ENCODE results near the gene FIGNL2.

The FIGNL2 gene

GRCh38 chr12:51874000-51874399, 25.5 kb upstream of the FIGNL2 start:
- DNase-seq (ENCODE audit: low spot score), result no peak

DNA sequence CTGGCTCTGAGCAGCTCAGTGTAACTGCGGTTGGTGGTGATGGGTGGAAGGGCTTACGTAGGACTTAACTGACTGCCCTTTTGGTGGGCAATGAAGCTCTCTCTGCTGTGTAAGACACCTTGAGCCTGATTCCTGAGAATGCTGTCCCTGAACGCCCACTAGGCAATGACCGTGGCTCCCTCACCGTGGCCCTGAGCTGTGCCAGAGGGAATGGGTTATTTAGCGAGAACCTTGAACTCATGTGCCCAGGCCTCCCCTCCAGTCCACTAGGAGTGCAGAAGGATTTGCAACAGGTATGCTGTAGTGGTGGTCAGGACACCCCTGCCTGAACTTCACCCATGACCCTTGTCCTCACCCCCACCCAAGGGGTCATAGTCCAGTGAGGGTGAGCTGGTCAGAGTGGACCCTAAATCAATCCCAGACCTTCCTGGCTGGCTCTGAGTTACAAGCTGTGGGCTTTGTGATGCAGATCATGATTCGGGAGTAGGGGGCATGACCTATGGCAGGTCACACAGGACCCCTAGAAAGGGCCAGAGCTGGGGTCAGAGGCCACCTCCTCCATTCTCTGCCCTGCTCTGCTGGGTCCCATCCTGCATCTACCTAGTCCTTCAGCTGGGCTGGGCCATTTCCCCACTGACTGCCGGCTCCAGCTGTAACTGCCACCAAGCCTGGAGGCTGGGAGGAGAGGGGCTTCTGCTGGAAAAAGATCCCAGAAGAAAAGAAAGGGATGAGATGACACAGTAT, 24.9 kb upstream of the FIGNL2 start:
- DNase-seq (ENCODE audit: low spot score), result no peak

- no peak for DNase-seq (ENCODE audit: low spot score)
These were observed 24.1 kb upstream of the FIGNL2 start for GRCh38 chr12:51872689-51872981.

GRCh38 chr12:51871918-51872688, 23.6 kb upstream of the FIGNL2 start:
- no peak for DNase-seq (ENCODE audit: low spot score)

DNA sequence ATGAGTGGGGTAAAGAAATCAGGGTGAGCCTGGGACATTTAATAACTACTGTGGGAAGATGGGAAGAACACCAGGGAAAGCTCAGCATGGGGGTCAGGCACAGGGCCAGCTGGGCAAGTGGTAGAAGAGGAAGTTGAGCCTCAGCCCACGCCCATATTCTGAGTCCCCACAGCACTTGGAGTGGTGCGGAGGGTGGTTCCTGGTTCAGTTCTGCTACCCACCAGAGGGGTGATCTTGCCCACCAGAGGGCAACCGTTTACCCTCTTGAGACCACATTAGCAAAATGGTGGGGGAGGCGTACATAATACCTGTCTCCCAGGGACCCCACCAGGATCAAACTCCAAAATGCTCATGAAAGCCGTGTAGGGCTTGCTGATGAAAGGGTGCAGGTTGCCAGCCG, 22.6 kb upstream of the FIGNL2 start:
- DNase-seq (ENCODE audit: low spot score), result no peak

GRCh38 chr12:51870504-51870903, 22.0 kb upstream of the FIGNL2 start:
- no peak for DNase-seq (ENCODE audit: low spot score)

GRCh38 chr12:51869931-51870330, 21.4 kb upstream of the FIGNL2 start:
- no peak for DNase-seq (ENCODE audit: low spot score)

DNA sequence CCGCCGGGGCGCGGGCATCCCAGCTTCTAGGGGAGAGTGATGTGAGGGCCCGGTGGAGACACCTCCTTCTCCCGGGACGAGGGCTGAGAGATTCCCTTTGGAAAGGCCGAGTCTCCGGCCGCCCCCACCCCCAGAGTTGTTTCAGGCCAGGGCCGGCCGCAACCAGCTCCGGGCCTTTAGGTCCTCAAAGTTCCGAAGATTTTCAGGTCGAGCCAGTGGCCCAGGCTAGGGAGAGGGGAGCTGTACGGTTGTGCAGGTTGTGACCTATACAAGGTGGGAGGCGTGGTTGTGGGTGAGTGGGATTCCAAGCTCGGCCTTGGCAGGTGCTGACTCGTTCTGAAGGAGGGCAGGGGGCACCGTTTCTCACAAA, 21.0 kb upstream of the FIGNL2 start:
- no peak for DNase-seq (ENCODE audit: low spot score)

DNA sequence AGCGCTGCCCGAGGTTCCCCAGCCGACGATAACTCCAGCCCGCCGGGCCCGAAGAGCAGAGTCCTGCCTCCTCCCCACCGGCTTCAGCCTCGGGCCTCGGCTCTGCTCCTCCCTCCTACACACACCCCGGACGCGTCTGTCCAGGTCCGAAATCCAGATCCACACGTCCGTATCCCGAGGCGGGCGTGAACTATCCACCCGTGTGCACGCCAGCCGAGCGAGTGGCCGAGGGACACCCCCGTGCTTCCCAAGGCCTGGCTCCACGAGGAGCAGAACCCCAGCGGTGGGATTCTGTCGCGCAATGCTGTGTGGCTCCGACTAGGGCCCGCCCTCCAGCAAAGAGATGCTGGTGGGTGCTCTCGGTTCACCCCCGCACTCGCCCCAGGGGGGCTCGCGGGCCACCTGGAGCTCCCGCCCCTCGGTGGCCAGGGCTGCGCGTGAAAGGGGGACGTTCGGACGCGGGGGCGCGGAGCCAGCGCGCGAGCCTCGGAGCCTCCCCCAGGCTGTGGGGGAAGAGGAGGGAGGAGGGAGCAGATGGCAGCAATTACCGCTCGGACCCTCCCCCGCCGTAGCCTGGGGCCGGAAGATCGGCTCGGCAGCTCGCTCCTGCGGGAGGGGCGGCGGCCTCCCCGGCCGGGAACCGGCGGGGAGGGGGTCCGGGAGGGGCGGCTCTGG, 20.4 kb upstream of the FIGNL2 start:
- DNase-seq (ENCODE audit: low spot score), result no peak

DNA sequence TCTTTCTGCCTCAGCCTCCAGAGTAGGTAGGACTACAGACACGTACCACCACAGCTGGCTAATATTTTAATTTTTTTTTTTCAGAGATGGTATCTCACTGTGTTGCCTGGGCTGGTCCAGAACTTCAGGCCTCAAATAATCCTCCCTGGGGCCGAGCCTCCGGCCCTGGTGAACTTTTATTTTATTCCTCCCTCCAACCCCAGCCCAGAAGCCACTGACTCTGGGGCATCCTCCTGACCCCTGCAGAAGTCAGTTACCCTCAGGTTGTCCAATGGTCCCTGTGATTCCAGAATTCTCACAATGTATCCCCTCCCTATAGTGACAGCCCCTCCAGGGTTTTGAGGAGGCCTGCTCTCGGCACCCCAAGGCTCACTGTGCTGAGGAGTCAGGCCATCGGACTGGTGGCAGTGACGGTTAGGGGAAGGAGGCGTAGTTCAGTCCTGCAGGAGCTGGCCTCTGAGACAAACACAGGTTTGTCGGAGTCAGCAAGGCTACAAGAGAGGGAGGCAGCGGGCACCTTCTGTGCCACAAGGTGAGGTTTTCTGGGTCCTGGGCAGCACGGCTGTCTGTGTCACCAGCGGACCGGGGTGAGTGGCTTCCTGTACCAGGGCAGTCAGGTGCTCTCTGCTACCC, 19.4 kb upstream of the FIGNL2 start:
- DNase-seq (ENCODE audit: low spot score), result no peak

DNA sequence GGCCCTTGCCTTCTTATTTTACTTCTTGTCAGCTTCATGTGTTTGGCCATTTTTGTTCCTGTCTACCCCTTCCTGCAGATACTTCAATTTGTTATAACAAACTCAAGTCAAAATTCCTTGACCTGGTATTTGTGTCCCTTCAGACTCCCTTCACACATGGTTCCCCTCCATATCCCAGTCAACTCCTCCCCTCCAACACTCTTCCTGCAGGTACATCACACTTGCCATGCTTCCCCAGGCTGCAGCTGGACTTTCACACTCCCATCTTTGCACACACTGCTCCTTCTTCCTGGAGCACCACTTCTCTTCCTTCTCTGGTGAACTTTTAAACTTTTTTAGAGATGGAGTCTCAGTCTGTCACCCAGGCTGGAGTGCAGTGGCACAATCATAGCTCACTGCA, 18.9 kb upstream of the FIGNL2 start:
- DNase-seq (ENCODE audit: low spot score), result no peak

DNA sequence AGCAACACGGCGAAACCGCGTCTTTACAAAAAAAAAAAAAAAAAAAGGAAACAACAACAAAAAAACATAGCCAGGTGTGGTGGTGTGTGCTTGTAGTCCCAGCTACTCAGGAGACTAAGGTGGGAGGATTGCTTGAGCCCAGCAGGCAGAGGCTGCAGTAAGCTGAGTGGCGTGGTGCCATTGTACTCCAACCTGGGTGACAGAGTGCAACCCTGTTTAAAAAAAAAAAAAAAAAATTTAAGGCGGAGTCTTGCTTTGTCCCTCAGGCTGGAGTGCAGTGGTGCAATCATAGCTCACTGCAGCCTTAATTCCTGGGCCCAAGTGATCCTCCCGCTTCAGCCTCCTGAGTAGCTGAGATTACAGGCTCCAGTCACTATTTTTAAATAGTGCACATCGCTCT, 18.2 kb upstream of the FIGNL2 start:
- no peak for DNase-seq (ENCODE audit: low spot score)

DNA sequence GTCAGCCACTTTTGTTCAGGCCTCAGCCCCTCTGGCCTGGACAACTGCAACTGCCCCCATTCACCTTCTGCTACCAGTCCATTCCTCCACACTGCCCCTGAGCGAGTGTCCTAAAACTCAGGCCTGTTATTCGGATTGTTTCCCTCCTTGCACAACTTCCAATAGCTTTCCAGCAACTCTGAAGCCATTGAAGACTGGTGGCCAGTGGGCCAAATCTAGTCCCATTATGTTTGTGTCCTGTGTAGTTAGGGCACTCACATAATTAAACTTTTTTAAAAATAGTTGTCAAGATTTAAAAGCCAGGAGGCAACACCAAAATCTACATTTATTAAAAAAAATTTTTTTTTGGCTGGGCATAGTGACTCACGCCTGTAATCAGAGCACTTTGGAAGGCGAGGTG, 17.8 kb upstream of the FIGNL2 start:
- no peak for DNase-seq (ENCODE audit: low spot score)

DNA sequence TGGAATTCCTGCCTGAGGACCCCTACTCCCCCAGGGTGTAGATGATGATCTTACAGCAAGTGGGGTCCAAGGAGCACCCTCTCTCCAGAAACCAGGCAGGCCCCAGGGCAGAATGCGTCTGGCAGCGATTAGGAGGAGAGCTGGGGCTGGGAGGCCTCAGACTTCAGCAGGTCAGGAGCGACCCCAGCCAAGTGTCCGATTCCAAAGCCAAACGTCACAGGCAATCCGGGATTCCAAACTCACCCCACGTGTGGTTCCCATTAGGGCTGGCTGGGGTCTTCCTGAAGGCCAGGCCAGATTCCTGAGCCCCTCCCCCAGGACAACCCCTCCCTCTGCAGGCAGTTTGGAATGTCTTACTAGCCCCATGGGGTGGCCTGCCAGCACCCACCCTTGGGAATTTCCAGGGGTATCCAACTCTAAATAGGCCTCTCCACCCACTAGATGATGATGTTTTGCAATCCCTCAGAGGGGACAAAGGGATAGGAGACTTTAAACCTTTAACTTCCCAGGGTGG, 17.3 kb upstream of the FIGNL2 start:
- DNase-seq (ENCODE audit: low spot score), result no peak

DNA sequence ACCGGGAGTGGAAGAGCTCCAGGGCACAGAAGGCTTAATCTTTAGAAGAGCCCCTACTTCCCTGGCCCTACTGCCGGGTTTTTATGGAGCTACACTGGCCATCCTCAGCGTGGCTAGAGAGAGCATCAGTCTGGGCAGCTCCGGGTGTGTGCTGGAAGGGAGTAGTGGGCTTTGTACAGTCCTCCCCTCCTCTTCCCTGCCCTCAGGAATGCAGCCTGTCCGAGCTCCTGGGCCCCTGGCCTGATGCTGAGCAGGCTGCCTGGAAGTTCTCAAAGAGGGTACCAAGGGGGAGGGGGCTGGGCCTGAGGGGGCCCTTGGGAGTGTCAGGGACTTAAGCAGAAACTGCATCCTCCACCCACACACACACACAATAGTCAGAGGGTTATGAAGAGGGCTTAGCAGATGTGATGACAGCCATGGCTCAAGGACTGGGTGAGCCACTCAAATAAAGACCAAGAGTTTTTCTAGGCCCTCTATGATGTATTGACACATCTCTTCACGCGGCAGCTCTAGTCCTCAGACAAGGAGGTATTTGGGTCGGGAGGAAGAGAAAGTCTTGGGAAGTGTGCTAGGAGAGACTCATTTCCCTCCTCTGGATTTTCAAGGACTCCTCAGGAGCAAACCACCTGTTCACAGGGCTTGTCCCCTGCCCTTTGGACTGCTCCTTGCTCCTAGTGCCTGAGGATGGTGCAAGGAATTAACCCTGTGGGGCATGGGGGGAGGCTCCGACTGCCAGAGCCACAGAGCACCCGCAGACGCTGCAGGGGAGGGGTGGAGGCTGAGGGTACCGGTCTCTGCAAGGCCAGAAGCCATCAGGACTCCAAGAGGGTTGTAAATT, 16.5 kb upstream of the FIGNL2 start:
- DNase-seq (ENCODE audit: low spot score), result no peak

DNA sequence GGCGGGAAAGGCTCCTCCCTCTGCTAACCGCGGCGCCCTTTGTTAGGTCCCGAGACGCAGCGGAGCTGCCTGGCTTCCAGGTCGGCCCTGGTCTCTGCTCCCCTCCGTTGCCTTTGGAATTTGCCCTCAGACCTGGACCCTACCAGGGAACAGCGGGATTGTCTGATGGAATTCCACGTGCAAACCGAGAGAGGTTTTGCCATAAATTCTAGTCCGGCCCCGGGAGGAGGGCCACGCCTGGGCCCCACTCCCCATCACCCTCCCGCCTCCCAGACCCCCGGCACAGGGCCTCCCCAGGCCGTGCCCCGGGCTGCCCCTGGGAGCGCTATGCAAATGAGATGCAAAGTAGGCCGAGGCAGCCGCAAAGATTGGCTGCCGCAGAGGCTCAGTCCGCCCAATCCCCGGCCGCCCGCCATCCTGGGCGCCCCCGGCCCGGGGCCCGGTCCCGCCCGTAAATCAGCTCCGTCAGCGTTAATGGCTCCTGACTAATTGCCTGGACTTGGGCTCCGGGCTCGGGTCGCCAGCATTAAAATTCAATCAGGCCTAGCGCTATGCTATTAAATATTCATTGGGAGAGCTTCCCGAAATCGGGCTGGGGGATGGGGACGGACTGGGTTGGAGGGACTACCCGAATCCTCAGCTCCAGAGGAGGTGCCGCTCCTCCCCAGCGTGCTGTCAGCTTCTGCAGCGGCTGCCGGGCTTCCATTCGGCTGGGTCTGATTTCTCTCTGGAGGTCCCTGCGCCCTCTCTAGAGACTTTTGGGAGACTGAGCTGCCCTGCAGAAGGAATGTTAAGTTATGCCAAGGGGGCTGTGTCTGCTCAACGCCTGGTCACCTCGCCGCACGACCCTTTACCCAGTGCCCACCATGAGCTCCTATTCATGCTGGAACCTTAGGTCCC, 15.7 kb upstream of the FIGNL2 start:
- no peak for DNase-seq (ENCODE audit: low spot score)

GRCh38 chr12:51863363-51863932, 14.9 kb upstream of the FIGNL2 start:
- no peak for DNase-seq (ENCODE audit: low spot score)

DNA sequence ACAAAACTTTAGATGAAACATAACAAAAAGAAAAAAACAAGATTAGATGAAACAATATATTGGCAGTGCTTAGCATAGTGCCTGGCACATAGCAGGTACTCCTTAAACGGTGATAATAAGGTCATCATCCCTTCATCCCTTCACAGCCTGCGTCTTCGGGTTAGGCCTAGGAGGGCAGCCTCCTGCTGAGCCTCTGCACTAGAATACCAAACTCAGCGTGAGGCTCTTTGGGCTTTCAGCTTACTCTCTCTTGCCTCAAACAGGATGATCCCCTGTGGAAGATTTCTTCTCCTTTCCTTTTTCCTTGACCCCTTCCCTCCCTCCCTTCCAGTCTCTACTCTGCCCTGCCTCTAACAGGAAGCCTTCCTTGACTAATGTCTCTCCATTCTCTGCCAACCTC, 14.4 kb upstream of the FIGNL2 start:
- DNase-seq (ENCODE audit: low spot score), result no peak

- DNase-seq (ENCODE audit: low spot score), result no peak
These were observed 12.5 kb upstream of the FIGNL2 start for GRCh38 chr12:51860986-51861385.

All from kidney capillary endothelial cell (primary cell).